Measurements from ENCODE around the gene EVI2A. TPM values are rescaled to one million over a fixed set of nuclear protein-coding genes. Genes with fewer than 3 reads are reported as not detected.

The EVI2A gene
- total RNA-seq, 1 experiment from 2014 or later, result not detected

GRCh38 chr17:31314782-31315100 lies 6.7 kb downstream of the EVI2A start:
- Histone ChIP-seq H3K9me2 (ENCODE audit: insufficient read depth) (no peaks in the 10 kb centered on the region), H3K4me2 (ENCODE audit: low read length) (no peak overlapping the region), H3K4me3 (replicated peaks in 1 of 2; ENCODE audit: low read depth in 1 of 2, low read length in 2 of 2) (no peak overlapping the region), H2AFZ (ENCODE audit: low read depth, low read length, poor library complexity, severe bottlenecking) (no peak overlapping the region), H3K9me3 (ENCODE audit: control insufficient read depth in 1 of 2, insufficient read depth in 1 of 2, low read depth in 1 of 2, low read length in 2 of 2) (no peaks in the 10 kb centered on the region), H3K9ac (ENCODE audit: low read length) (no peak overlapping the region), H3K4me1 (ENCODE audit: control insufficient read depth in 1 of 2, insufficient read depth in 2 of 2, low read length in 2 of 2) (no peaks in the 10 kb centered on the region), H3K27me3 (ENCODE audit: insufficient read depth, low read length) (no peaks in the 10 kb centered on the region), H4K20me1 (ENCODE audit: insufficient read depth) (no peaks in the 10 kb centered on the region), H3K27ac (ENCODE audit: low read depth, low read length) (no peak overlapping the region), H3K79me2 (ENCODE audit: insufficient read depth, low read length) (no peaks in the 10 kb centered on the region), H3K36me3 (ENCODE audit: control insufficient read depth in 1 of 2, insufficient read depth in 2 of 2, low read length in 2 of 2) (no peaks in the 10 kb centered on the region; a peak in 1 of 4 replicates)
- intact Hi-C loops (cut with micrococcal nuclease), result no loop called here
- ChIA-PET RAD21 (ENCODE audit: low non-redundant PET in 1 of 2, low total read pairs in 2 of 2, uncharacterized antibody in 2 of 2, unreplicated experiment in 2 of 2) (no interaction called here), POLR2A (no interaction called here), CTCF (no interaction called here)
- DNase-seq (ENCODE audit: low read depth, low spot score), result no peak
- no peak for ATAC-seq
- no TSS peak for BruUV-seq (replicated peaks)
- TF ChIP-seq EGR1 (IDR thresholded peaks at IDR 0.05; ENCODE audit: low read depth) (no peak), POLR2A (IDR thresholded peaks at IDR 0.05; ENCODE audit: borderline replicate concordance, extremely low read depth, insufficient read depth, insufficient read length) (no peak), JUND (IDR thresholded peaks at IDR 0.05) (no peak), EZH2phosphoT487 (IDR thresholded peaks at IDR 0.05; ENCODE audit: borderline replicate concordance) (no peak), ZBTB33 (IDR thresholded peaks at IDR 0.05; ENCODE audit: extremely low read depth, insufficient replicate concordance, low read length) (no peak), MAX (IDR thresholded peaks at IDR 0.05) (no peak), ZNF274 (IDR thresholded peaks at IDR 0.05; ENCODE audit: low read depth, low read length) (no peak), RAD21 (IDR thresholded peaks at IDR 0.05; ENCODE audit: low read depth) (no peak)
